Jurkat, Clone E6-1 (cell line): ENCODE data around the gene MCTP2.
"Not testable (repeated sequence)": the region's sequence is repeated elsewhere in the genome, so short reads cannot be mapped to it uniquely, and the experiment has no call there.

Experiments used
- DNase-seq: peaks from one replicate; pipeline ENCODE4 v3.0.0-alpha.2; 2011; ENCODE audit warnings: low read depth, low spot score
- H3K4me3 ChIP-seq: 2 replicates; pipeline ENCODE4 v1.5.1; 2011; ENCODE audit warnings: mild to moderate bottlenecking, low read length, control low read depth, moderate library complexity

Gene MCTP2

DNA sequence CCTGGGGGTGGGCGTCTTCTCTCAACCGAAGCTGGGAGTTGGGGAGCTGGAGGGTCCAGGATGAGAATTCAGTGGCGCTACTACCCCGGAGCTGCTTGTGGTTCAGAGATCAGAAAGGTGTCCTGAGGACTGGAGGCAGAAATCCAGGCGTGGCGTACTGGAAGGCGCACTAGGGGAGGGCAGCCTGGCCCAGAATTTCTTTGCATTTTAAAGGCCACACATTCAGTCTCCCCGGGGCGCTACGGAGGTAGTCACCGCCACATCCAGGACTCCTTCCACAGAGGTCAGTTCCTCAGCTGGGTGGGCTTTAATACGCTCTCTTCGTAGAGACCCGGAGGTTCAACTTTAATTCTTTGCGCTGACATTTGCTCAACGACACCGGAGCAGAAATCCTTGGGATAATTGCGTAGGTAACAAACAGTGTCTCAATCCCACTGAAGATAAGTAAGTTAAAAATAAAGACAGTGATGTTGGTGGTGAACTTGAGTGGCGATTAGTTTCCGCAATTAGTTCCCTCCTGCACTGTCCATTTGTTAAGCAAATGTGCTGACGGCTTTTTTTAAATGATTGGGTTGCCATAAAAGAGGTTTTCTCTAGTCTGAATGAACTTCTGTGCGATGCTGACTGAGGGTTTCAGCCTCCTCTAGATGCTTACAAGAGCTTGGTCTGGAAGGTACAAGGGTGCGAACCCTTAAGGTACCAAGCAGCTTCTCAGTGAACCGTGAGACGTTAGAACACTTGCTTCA lies 535 bp downstream of the MCTP2 start:
- no peak for DNase-seq

DNA sequence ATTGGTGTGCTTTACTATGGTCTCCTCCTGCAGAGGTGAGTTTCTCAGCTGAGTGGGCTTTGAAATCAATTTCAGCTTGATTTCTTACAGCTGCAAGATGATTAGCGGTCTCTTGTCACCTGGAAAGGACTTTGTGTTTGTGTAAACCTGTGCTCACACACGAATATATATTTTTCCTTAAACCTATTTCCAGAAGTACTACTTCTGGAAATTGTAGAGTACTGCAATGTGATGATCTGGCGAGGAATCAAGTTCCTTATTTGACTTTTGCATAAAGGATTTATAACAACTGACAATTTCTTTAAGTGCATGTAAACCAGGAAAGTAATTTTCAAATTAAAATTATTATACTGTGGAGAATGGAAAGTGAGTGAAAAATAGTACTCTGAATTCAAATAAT lies 2.1 kb downstream of the MCTP2 start:
- H3K4me3 ChIP-seq = no peak overlapping the region
- DNase-seq = no peak

More for the DNA sequence above, 535 bp downstream of the MCTP2 start:
- peak overlapping the region; percentile 59 for H3K4me3 ChIP-seq

DNA sequence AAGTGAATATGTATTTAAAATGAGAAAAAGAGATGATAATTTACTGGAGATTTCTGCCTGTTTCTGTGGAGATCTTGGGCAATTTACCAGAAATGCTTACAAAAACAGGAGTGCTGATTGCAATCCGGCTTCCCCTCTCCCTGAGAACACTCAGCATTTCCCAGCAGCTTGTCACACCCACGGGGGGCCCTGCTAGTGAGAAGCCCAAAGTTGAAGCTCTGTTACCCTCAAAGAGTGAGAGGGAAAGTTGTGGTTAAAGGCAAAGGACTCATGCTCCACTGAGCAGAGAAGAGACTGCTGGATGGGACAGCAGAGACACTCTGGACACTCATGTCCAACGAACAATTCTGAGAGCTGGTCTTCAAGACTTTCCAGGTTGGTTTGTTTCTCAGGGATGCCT lies 2.9 kb downstream of the MCTP2 start:
- no peak for DNase-seq
- no peak overlapping the region for H3K4me3 ChIP-seq

DNA sequence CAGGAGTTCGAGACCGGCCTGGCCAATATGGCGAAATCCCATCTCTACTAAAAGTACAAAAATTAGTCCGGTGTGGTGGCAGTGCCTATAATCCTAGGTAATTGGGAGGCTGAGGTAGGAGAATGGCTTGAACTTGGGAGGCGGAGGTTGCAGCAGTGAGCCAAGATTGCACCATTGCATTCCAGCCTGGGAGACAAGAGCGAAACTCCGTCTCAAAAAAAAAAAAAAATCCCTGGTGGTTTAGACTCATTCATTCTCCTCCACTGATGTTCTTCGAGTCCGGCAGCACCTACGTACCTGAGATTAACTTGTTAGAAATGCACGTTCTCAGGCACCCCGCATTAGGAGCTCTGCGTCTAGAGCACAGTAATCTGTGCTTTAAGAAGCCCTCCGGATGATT lies 3.7 kb downstream of the MCTP2 start:
- H3K4me3 ChIP-seq = no peak overlapping the region
- no peak for DNase-seq

DNA sequence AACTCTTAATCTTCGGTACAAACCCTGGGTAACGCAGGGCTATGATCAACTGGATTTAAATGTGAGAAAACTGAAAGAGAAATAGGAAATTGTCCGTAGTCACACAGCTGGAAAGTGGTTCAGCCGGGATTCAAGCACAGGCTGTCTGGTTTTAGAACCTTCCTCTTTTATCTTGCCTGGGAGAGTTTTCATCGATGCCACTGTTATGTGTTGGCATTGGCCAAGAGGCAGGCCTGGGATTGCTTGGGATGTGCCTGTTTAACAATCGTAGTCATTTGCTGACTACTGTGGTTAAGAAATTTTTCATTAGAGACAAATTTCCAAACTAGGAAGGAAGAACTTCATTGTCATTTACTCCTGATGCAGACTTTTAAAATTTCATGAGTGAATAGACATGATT lies 4.3 kb downstream of the MCTP2 start:
- H3K4me3 ChIP-seq = no peak overlapping the region
- no peak for DNase-seq

DNA sequence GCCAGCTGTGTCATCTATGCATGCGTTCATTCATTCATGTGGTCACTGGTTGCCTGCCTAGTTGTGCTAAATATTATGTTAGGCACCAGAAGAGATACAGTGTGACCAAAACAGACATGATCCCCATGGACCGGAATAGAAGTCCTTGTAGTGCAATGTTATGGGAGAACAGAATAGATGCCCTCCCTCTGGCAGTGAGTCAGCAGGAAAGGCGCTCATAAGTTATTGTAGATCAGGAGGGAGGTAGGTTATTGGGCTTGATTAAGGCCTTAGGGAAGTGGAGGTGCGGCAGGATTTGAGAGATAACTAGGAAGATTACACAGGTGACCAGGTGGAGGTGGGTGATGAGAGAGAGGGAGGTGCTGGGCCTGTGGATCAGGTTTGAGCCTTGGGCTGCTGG lies 5.2 kb downstream of the MCTP2 start:
- DNase-seq = no peak
- H3K4me3 ChIP-seq = no peak overlapping the region

DNA sequence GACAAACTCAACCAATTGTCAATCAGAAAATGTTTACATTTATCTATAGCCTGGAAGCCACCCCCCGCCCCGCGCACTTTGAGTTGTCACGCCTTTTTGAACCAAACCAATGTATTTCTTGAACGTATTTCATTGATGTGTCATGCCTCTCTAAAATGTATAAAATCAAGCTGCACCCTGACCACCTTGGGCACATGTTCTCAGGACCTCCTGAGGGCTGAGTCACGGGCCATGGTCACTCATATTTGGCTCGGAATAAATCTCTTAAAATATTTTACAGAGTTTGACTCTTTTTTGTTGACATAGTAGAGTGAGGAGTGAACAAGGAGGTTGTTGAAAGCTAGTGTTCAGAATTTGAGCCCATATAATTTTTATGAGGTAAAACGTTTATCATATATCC lies 6.5 kb downstream of the MCTP2 start:
- no peak for DNase-seq
- no peak overlapping the region for H3K4me3 ChIP-seq

DNA sequence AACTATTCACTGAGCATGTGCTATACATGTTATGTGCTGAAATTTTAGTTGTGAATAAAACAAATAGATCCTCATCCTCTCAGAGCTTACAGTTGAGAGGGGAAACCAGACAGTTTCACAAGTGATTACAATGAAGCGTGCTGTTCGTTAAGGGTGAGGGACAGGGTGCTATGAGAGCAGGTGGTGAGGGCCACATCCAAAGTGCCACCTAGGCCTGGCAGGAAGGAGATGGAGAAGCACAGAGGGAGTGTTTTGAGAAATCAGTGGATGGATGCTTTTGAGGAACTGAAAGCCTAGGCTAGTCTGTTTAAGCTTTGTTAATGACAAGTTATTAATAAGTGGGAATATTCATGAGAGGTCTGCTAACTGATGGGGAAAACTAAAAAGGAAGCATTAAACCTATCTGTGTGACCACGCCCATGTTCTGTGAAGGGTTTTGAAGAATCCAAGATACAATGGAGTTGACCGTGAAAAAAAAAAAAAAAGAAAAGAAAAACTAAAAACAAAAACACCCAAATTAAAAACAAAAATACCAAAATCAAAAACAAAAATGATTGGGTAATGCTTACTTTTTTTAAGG lies 7.3 kb downstream of the MCTP2 start:
- no peak overlapping the region for H3K4me3 ChIP-seq
- no peak for DNase-seq

DNA sequence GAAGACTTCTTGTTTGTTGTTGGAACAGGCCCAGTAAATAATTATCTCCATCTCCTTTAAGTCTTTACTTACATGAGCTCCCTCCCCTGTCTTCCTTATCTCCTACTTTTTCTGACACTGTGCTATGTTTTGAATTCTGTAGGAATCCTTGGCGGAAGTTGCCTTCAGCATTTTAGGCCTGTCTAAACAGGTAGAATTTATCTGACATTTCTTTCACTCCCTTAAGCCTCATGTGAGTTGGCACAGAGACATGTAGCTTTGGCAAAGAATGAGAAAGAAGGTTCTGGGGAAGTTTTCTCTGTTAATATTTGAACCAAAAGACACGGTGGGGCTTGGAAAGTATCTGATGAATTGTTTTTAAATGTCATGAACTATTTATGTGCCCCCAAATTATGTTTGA lies 8.1 kb downstream of the MCTP2 start:
- no peak for DNase-seq
- H3K4me3 ChIP-seq = no peak overlapping the region

DNA sequence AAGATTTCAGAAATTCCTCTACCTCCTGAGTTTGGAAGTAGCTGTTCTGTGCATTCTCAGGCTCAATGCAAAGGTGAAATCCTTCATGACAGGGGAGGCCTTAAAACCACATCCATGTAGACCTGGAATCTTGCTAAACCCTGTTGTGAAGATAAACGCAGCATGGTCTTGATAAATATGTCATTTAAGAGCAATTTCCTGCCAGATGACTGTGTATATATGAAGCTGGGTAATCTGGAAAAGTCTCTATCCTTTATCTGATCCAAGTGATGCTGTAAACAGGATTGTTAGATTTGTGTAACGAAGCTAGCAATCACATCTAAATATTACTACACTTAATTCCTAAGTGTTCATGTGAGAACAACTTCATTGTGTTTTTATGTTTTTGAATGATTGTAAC lies 9.1 kb downstream of the MCTP2 start:
- DNase-seq = no peak
- no peak overlapping the region for H3K4me3 ChIP-seq

DNA sequence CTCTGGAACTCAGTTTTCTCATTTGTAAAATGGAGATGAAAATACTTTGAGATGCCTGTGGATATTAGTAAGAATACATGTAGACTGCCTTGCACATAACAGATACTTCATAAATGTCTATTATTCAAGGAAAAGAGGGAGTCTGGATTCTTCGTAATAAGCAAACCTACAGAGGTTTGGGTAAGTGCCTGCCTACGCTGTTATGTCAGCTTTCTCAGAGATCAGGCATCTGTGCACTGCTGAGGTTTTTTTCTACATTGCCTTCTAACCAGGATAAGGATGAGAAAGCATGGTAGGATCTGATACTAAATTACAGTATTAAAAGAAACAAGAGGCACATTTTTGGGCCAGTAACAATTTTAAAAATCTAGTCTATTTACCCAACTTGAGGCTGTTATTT lies 10.9 kb downstream of the MCTP2 start:
- no peak for DNase-seq
- no peak overlapping the region for H3K4me3 ChIP-seq

DNA sequence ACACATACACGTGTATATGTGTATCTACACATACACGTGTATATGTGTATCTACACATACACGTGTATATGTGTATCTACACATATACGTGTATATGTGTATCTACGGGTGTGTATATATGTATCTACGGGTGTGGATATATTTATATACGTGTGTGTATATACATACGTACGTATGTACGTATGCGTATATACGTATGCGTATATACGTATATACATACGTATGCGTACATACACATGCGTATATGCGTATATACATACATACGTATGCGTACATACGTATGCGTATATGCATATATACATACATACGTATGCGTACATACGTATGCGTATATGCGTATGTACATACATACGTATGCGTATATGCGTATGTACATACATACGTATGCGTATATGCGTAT lies 11.6 kb downstream of the MCTP2 start:
- not testable (repeated sequence) for DNase-seq

DNA sequence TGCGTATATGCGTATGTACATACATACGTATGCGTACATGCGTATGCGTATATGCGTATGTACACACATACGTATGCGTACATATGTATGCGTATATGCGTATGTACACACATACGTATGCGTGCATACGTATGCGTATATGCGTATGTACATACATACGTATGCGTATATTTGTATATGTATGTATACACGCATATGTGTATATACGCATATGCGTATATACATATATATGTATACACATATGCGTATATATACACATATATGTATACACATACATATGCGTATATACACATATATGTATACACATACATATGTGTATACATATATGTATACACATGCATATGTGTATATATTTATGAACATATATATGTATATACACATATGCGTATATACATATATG lies 12.1 kb downstream of the MCTP2 start:
- no peak overlapping the region for H3K4me3 ChIP-seq
- no peak for DNase-seq

More for the DNA sequence above, 11.6 kb downstream of the MCTP2 start:
- H3K4me3 ChIP-seq = not testable (repeated sequence)

DNA sequence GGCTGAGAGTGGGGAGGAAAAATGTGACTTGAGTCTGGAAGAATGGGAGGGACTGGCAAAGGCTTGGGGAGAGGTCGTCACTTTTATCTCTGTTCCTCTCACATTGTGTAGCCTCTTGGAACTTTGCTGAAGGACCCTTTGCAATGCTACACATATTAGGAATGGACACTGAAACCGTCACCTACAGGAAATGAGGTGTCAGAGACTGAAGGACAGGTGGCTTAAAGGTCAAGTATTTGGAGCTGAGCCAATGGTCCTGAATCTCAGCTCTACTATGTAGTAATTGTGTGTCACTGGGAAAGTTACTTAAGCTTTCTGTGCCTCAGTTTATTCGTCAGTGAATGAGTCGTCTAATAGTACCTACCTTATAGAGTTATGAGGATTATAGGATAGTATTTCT lies 14.7 kb downstream of the MCTP2 start:
- no peak for DNase-seq
- no peak overlapping the region for H3K4me3 ChIP-seq

DNA sequence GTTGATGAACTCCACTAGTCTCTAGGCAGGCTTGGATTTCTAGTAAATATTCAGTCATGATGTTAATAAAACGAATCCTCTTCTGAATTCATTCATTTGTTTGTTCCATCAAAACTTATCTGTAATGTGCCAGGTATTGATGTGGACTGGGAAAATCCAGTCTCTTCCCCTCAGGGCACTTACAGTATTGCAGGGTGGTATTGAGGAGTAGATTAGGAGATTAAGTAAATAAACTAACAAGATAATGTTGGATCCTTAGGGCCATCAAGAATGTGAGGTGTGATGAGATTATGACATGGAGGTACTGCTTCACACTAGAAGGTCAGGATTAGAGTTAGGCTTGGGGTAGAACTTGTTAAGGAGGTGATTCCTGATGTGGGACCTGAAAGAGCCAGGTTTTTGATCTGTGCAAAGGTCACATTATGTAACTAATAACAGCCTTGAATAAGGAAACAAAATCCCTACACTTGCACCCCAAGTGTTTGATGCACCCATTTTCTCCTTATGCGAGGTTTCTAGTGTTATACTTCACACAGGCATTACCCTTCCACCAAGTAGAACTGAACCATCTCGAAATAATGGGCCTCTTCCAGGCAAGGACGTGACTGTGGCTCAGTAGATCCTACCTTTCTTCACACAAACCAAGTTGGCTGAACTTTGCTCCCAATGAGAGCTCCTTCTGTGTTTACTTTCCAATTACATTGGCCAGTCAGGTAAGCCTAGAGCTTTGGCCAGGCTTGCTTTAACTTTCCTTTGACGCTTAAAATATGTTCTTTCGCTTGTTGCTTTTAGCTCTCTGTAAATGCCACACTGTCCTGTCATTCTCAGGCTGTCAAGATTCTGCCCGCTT lies 16.7 kb downstream of the MCTP2 start:
- DNase-seq = no peak
- H3K4me3 ChIP-seq = no peak overlapping the region

DNA sequence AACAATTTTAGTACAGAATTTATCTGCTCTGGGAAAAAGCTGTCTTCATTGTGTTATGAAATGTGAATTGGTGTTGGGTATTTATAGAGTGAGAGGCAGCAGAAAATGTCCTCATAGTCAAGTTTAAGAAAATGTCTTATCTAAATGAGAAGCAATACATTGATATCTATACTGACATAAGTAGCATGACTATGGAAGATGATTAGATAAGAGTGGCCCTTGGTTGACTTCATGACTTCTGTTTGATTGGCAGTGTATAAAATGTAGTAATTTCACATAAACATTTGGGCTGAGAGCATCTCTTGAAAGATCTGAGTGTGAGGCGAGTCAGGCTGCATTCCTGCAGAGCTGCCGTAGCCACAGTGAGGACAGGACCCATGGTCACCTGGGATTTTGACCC lies 19.4 kb downstream of the MCTP2 start:
- DNase-seq = no peak
- H3K4me3 ChIP-seq = no peak overlapping the region

DNA sequence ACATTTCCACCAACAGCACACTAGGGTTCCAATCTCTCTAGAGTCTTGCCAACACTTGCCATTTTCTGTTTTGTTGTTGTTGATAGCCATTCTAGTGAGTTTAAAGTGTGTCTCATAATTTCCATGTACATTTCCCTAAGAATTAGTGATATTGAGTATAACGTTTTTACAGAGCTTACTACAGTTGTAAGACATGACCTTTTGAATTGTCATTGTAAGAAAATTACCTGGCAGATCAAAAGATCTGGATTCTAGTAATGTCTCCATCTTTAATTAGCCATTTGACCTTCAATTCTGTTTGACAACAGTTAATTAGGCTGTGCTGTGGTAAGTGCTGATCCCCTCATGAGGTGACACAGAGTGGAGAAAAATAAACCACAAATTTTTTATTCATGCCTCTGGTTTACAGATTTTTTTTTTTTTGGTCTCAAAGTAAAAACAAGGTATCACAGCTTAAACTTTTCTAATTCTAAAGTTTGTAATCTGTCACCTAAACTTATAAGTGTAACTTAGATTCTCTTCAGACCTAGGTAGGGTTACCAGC lies 20.9 kb downstream of the MCTP2 start:
- no peak for DNase-seq

DNA sequence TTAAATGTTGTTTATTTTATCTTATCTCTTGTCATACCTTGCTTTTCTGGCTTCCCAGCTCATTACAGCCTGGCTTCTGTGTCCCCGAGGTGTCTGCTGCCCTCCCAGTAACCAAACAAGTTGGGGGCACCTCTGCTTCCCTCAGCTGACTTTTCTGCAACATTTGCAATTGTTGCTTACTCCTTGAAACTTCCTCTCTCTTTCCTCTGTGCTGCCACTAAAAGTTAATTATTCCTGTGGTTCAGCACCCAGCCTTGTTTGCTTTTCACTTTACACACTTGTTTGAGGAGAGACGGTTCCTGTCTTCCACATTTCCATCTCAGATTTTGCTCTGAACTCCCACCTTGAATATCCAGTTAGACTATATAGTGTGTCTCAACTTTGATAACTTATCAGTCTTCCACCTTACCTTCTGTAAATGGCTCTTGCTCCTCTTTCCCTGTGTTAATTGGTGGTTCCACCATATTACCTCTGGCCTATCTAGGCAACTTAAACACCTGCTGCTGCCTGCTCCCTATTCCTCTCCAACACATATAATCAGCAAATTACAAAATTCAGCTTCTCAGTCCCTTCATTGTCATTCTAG lies 21.6 kb downstream of the MCTP2 start:
- H3K4me3 ChIP-seq = no peak overlapping the region
- DNase-seq = no peak

More for the DNA sequence above, 20.9 kb downstream of the MCTP2 start:
- no peak overlapping the region for H3K4me3 ChIP-seq

DNA sequence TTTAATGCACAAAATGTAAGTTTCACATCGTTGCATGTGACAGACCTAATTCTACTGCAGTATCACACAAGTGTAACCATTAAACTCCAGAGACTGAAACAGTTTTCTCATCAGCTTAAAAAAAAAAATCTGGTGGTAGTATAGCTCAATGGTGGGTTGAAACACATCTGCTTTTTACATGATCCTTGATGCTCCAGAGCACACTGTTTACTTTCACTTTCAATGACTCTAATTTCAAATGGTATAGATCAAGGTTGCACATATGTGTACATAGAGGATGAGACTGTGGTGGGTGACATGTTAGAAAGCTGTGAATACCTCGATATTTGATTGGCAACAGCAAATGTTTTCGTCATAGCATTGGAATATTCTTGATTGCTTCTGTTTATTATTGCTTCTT lies 22.4 kb downstream of the MCTP2 start:
- no peak for DNase-seq
- H3K4me3 ChIP-seq = no peak overlapping the region

DNA sequence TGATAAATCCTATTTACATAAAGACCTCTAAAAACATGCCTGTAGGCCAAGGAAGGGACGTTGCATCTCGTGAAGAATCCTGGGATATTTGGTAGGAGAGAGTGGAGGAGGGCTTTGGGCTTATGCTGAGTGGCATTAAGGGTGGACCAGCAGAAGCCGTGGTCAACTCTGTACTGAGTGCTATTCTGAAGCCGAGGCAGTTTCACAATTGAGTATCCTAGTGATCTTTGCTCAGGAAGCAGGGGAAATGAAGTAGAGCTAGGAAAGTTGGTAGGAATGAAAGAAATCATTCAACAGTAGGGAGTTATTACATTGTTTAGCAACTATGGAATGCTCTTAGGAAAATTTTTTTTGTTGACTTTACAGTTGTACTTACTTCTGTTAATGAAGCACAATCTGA lies 24.2 kb downstream of the MCTP2 start:
- no peak overlapping the region for H3K4me3 ChIP-seq
- no peak for DNase-seq
